MM.1S (cell line): ENCODE results near the gene PAX7.

Experiments
- DNase-seq: peaks from one replicate; pipeline ENCODE4 v3.0.0-alpha.2; 2015
- H2AFZ ChIP-seq: fragments of 300-600 bp; sonication (generic); 2 replicates; pipeline ENCODE4 v1.6.0; 2016; ENCODE audit warnings: antibody characterized with exemption, low read length
- H3F3A ChIP-seq: fragments of 300-600 bp; sonication (generic); 2 replicates; pipeline ENCODE4 v1.6.1; 2016; ENCODE audit warnings: mild to moderate bottlenecking, antibody characterized with exemption, low read length, moderate library complexity, mixed read lengths; ENCODE audit not compliant: insufficient read depth
- H3K27ac ChIP-seq: fragments of 300-600 bp; sonication (generic); 2 replicates; pipeline ENCODE4 v1.5.1; 2016; ENCODE audit warnings: mild to moderate bottlenecking, low read length
- H3K27me3 ChIP-seq: fragments of 300-600 bp; sonication (generic); replicated peaks from 2 replicates; pipeline ENCODE4 v1.6.0; 2016; ENCODE audit warnings: low read length; ENCODE audit not compliant: insufficient read depth
- H3K36me3 ChIP-seq: fragments of 300-600 bp; sonication (generic); replicated peaks from 2 replicates; pipeline ENCODE4 v1.6.1; 2016; ENCODE audit warnings: mild to moderate bottlenecking, low read length, mixed read lengths; ENCODE audit not compliant: insufficient read depth
- H3K4me1 ChIP-seq: fragments of 300-600 bp; sonication (generic); 2 replicates; pipeline ENCODE4 v1.6.1; 2016; ENCODE audit warnings: low read length, mixed read lengths
- H3K4me2 ChIP-seq: fragments of 300-600 bp; sonication (generic); 2 replicates; pipeline ENCODE4 v1.6.0; 2016; ENCODE audit warnings: low read depth, low read length
- H3K4me3 ChIP-seq: fragments of 300-600 bp; sonication (generic); 2 replicates; pipeline ENCODE4 v1.5.1; 2016; ENCODE audit warnings: low read length, mixed read lengths
- H3K79me2 ChIP-seq: fragments of 300-600 bp; sonication (generic); 2 replicates; pipeline ENCODE4 v1.6.1; 2016; ENCODE audit warnings: mixed run types, low read length, mixed read lengths
- H3K9ac ChIP-seq: fragments of 300-600 bp; sonication (generic); 2 replicates; pipeline ENCODE4 v1.6.1; 2016; ENCODE audit warnings: low read length, mixed read lengths
- H3K9me2 ChIP-seq: fragments of 300-600 bp; sonication (generic); replicated peaks from 2 replicates; pipeline ENCODE4 v1.6.1; 2016; ENCODE audit warnings: mild to moderate bottlenecking, low read length, mixed read lengths; ENCODE audit not compliant: insufficient read depth
- H3K9me3 ChIP-seq: fragments of 300-600 bp; sonication (generic); replicated peaks from 2 replicates; pipeline ENCODE4 v1.6.1; 2016; ENCODE audit warnings: mild to moderate bottlenecking, low read length, mixed read lengths; ENCODE audit not compliant: insufficient read depth
- H4K20me1 ChIP-seq: fragments of 300-600 bp; sonication (generic); 2 replicates; pipeline ENCODE4 v1.6.1; 2016; ENCODE audit warnings: mild to moderate bottlenecking, low read length, moderate library complexity, mixed read lengths; ENCODE audit not compliant: insufficient read depth
- CTCF ChIP-seq: fragments of 300-600 bp; sonication (generic); IDR thresholded peaks from 2 replicates; pipeline ENCODE4 v1.5.1; 2016; ENCODE audit warnings: antibody characterized with exemption, low read length, mixed read lengths
- EZH2 ChIP-seq: fragments of 300-600 bp; sonication (generic); optimal IDR thresholded peaks from 2 replicates; pipeline ENCODE3; 2017; ENCODE audit warnings: low read depth, mild to moderate bottlenecking, antibody characterized with exemption, low read length, mixed read lengths
- EZH2phosphoT487 ChIP-seq: fragments of 300-600 bp; sonication (generic); IDR thresholded peaks from 2 replicates; pipeline ENCODE4 v1.6.1; 2018; ENCODE audit warnings: antibody characterized with exemption, low read length

PAX7 gene

GRCh38 chr1:18651713-18652112 lies 21.1 kb downstream of the PAX7 start:
- no peaks in the 10 kb centered on the region for H3K36me3 ChIP-seq
- no peak overlapping the region for H3K9ac ChIP-seq
- TF ChIP-seq CTCF (no peak), EZH2phosphoT487 (no peak), EZH2 (no peak)
- H3F3A ChIP-seq = no peaks in the 10 kb centered on the region
- H3K9me3 ChIP-seq = no peaks in the 10 kb centered on the region
- H3K27ac ChIP-seq = no peak overlapping the region
- no peak overlapping the region for H2AFZ ChIP-seq
- peak; percentile 19 for DNase-seq
- H3K27me3 ChIP-seq = peaks cover 92% of the 10 kb centered on the region
- no peaks in the 10 kb centered on the region for H3K9me2 ChIP-seq
- H4K20me1 ChIP-seq = no peaks in the 10 kb centered on the region
- H3K4me3 ChIP-seq = no peak overlapping the region
- no peak overlapping the region for H3K4me2 ChIP-seq
- H3K4me1 ChIP-seq = no peaks in the 10 kb centered on the region
- H3K79me2 ChIP-seq = no peaks in the 10 kb centered on the region

GRCh38 chr1:18652791-18653190 lies 22.1 kb downstream of the PAX7 start:
- no peaks in the 10 kb centered on the region for H3K4me1 ChIP-seq

GRCh38 chr1:18653367-18653766 lies 22.7 kb downstream of the PAX7 start:
- TF ChIP-seq CTCF (no peak), EZH2 (no peak)
- DNase-seq = no peak
- Histone ChIP-seq H3K9ac (no peak overlapping the region), H3F3A (no peaks in the 10 kb centered on the region), H3K79me2 (no peaks in the 10 kb centered on the region), H3K4me1 (no peaks in the 10 kb centered on the region), H3K27me3 (peaks cover 94% of the 10 kb centered on the region), H3K9me3 (no peaks in the 10 kb centered on the region), H3K27ac (no peak overlapping the region), H2AFZ (no peak overlapping the region), H3K36me3 (no peaks in the 10 kb centered on the region), H3K9me2 (no peaks in the 10 kb centered on the region), H4K20me1 (no peaks in the 10 kb centered on the region), H3K4me2 (no peak overlapping the region), H3K4me3 (no peak overlapping the region)

More at GRCh38 chr1:18652791-18653190, 22.1 kb downstream of the PAX7 start:
- H3K27ac ChIP-seq = no peak overlapping the region
- no peak for DNase-seq
- no peaks in the 10 kb centered on the region for H4K20me1 ChIP-seq
- no peak overlapping the region for H3K4me3 ChIP-seq
- TF ChIP-seq CTCF = no peak
- no peak for TF ChIP-seq EZH2
- no peak for TF ChIP-seq EZH2phosphoT487
- H3K27me3 ChIP-seq = peaks cover 94% of the 10 kb centered on the region
- H3K79me2 ChIP-seq = no peaks in the 10 kb centered on the region
- H3F3A ChIP-seq = no peaks in the 10 kb centered on the region
- no peak overlapping the region for H3K9ac ChIP-seq
- no peaks in the 10 kb centered on the region for H3K36me3 ChIP-seq
- H3K9me2 ChIP-seq = no peaks in the 10 kb centered on the region
- no peaks in the 10 kb centered on the region for H3K9me3 ChIP-seq
- H3K4me2 ChIP-seq = no peak overlapping the region
- H2AFZ ChIP-seq = no peak overlapping the region
